Measurements from ENCODE around the gene SLC23A2.

The SLC23A2 gene

DNA sequence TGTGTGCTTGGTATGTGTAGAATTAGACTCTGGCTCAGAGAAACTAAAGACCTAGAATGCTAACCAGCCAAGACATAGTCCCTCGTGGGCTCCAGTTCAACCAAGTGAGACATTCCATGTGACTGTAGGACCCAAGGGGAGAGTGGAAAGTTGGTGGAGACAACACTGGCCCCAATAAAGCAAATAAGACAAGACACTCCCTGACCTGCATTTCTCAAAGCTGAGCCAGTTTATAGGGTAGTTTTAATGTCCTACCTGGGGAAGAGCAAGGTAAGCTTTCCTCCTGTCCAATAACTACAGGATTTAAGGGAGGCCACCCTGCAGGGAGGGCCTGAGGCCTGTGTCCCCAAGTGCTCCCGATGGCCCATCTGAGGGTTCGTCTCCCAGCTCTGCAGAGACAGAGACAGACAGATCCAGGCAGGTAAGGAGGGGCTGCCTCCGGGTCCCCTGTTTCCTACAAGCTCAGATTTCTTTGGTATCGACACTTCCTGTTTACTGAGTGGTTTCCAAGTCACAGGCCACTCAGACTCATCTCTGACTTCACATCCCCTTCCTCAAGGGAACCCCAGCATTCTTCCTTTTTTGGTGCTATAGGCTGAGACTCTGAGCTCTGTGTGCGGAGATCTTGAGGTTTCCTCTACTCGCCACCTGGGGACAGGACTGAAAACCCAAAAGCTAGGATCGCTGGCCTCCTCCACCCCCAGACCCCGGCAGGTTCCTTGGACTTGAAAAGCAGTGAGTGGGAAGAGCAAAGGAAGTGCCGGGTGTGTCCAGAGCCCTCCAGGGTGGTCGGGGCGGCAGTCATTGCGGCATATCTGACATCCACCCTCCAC is 187.2 kb downstream of the SLC23A2 start:
- DNase-seq (ENCODE audit: low read depth), result peak; percentile 57

DNA sequence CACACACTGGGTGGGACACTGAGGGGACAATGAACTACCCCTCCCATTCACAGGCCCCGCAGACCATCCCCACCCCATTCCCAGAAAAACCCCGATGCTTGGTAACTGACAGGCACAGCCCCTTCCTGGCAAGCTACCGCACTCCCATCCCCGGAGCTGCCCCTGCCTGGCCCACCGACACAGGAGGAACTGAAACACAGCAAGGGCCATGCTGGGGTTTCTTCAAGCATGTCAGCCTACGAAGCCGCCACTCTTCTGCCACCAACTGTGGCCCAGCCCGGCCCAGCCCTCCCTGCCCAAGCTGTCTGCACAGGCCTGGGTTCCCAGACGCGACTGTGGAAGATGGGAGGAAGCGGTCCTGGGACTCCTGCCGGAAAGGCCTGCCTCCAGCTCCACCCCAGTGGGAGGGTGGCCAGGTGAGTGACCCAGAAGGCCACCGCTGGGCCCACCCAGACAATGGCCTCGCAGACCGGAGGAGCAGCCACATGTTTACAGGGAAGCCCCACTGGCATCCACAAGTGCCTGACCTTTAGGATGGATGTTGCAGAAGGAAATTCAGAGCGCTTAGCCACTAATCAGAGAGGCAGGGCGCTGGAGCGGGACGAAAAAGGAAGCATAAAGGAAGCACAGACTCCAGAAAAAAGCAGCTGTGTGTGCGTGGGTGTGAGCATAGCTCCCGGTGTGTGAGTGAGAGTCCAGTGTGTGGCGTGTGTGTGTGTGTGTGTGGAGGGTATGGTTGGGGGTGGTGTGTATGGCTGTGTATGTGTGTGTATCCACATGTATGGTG is 188.0 kb downstream of the SLC23A2 start:
- peak; percentile 18 for DNase-seq (ENCODE audit: low read depth)

- DNase-seq (ENCODE audit: low read depth), result no peak
These were observed 188.7 kb downstream of the SLC23A2 start for GRCh38 chr20:4812641-4813075.

GRCh38 chr20:4812216-4812615 is 189.1 kb downstream of the SLC23A2 start:
- DNase-seq (ENCODE audit: low read depth), result no peak

DNA sequence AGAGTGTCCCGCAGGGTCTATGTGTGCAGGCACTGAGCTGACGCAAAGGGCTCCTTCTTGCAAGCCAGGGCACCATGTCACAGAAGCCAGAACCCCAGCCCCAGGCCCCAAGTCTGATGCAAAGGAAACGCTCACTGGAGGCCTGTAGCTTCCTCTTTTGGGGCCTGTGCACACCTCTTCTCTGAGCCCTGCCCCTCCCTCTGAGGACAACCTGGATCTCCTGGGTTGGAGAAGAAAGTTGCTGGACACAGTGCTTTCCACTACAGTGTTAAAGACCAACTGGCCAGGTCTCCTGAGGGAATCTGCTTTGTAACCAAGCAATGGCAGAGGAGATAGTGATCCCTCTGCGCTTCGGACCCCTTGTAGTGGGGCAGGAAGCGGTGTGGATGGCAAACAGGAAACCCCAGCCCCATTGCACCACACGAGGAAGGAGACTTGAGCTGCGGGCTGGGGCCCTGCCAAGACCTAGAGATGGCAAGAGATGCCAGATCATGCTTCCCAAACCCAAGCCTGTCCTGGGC is 189.6 kb downstream of the SLC23A2 start:
- peak; percentile 20 for DNase-seq (ENCODE audit: low read depth)

DNA sequence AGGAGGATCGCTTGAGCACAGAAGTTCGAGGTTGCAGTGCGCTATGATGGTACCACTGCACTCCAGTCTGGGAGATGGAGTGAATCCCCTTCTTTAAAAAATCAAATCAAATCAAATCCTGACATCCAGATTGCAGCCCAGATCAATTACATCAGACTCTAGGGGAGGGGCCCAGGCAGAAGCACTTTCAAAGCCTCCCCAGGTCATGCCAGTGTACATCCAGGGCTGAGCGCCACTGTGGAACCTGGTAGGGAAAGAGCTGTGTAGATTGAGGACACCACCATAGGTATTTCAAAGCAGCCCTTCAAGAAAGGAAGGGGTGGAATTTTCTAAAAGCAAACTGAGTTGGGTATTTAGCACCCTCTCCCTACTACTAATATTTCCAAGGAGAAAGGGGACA is 190.1 kb downstream of the SLC23A2 start:
- no peak for DNase-seq (ENCODE audit: low read depth)

DNA sequence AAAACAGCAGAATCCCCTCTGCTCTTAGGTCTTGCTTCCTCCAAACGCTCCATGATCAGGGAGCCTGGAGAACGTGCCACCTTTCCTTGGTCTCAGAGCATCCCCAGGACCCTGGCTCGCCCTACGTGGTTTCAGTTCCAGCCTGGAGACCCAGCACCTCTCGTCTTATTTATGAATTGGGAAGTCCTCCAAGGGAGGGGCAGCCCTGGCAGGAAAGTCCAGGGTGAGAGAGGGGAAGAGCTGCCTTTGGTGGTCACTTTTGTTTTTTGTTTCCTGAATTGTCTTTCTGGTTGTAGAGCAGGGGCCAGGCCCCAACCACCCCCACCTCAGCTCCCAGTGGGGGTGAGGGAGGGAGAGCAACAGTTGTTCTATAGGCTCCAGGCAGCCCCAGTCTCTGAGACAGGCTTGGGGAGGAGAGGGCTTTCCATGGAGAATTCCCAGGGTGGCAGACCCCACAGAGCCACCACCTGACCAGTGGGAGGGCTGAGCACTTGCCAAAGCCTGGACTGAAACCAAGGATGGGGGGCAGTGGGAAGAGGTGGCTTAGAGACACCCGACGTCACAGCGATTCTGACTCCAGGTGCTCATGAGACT is 190.8 kb downstream of the SLC23A2 start:
- DNase-seq (ENCODE audit: low read depth), result no peak

DNA sequence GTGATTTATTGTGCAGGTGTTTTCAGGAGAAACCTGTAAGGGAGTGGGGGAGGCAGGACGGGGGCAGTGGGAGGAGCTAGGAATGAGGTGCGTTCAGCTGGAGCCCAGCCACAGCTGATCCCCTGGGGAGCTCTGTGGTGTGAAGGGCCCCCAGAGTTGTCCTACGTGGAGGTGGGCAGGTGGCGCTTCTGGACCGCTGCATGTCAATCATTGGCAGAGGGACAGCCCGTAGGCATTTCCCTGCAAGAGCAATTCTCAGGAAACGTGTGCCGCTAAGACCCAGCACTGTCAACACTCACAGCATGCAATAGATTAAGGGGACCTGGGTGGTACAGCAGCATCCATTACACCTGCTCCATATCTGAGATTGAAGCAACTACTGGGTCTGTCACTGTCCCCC is 191.6 kb downstream of the SLC23A2 start:
- no peak for DNase-seq (ENCODE audit: low read depth)

DNA sequence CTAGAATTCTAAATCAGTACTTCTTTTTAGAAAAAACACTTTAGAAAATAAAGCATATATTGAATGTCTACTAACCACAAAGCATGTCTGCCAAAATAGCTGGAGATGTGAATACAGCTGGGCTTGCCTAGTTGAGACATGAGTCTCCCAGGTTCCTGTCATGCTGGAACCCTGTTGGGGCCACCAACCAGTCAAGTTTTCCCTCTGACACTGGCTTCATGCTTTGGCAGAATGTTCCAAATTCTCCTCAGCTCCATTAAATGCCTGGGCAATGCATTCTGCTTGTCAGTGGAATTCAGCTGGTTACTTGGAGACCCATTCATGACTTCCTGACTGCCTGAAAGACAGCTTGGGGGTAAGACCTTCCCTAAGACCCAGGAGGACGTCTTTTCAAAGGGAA is 192.4 kb downstream of the SLC23A2 start:
- DNase-seq (ENCODE audit: low read depth), result no peak

GRCh38 chr20:4805663-4806449 is 195.5 kb downstream of the SLC23A2 start:
- no peak for DNase-seq (ENCODE audit: low read depth)

- DNase-seq (ENCODE audit: low read depth), result no peak
These were observed 198.8 kb downstream of the SLC23A2 start for GRCh38 chr20:4802527-4802926.
